ENCODE data around the gene ATAD3C.
"Not testable (repeated sequence)": the region's sequence is repeated elsewhere in the genome, so short reads cannot be mapped to it uniquely, and the experiment has no call there.

The ATAD3C gene

GRCh38 chr1:1419813-1420653 lies 29.5 kb upstream of the ATAD3C start:
- no peak for DNase-seq

GRCh38 chr1:1420654-1421141 lies 28.8 kb upstream of the ATAD3C start:
- no peak for DNase-seq

GRCh38 chr1:1421147-1421906 lies 28.2 kb upstream of the ATAD3C start, which contains the start of gene ANKRD65:
Gene ANKRD65, minus strand, starts transcription at chr1:1421276. Its CDS starts 271 bp downstream, at chr1:1421005.
- DNase-seq = peak; percentile 66

- no peak for DNase-seq
Observed at GRCh38 chr1:1421907-1422464, 27.5 kb upstream of the ATAD3C start.

GRCh38 chr1:1422465-1423244 lies 26.8 kb upstream of the ATAD3C start:
- DNase-seq = no peak

- DNase-seq = no peak
Observed at GRCh38 chr1:1423245-1423597, 26.3 kb upstream of the ATAD3C start.

- no peak for DNase-seq
Observed at GRCh38 chr1:1424707-1425106, 24.8 kb upstream of the ATAD3C start.

- no peak for DNase-seq
Observed at GRCh38 chr1:1425426-1425752, 24.1 kb upstream of the ATAD3C start.

- no peak for DNase-seq
Observed at GRCh38 chr1:1425753-1426495, 23.6 kb upstream of the ATAD3C start.

- DNase-seq = no peak
Observed at GRCh38 chr1:1426496-1427105, 22.9 kb upstream of the ATAD3C start.

GRCh38 chr1:1427106-1427819 lies 22.2 kb upstream of the ATAD3C start:
- DNase-seq = no peak

- no peak for DNase-seq
Observed at GRCh38 chr1:1427820-1428148, 21.7 kb upstream of the ATAD3C start.

GRCh38 chr1:1428174-1428573 lies 21.3 kb upstream of the ATAD3C start:
- DNase-seq = no peak

- not testable (repeated sequence) for DNase-seq
Observed at GRCh38 chr1:1428967-1429366, 20.5 kb upstream of the ATAD3C start.

GRCh38 chr1:1429671-1430073 lies 19.8 kb upstream of the ATAD3C start:
- DNase-seq = no peak

- DNase-seq = no peak
Observed at GRCh38 chr1:1430114-1430982, 19.1 kb upstream of the ATAD3C start.

GRCh38 chr1:1430992-1431844 lies 18.3 kb upstream of the ATAD3C start:
- DNase-seq = no peak

GRCh38 chr1:1431845-1432273 lies 17.6 kb upstream of the ATAD3C start:
- no peak for DNase-seq

- no peak for DNase-seq
Observed at GRCh38 chr1:1432274-1432950, 17.1 kb upstream of the ATAD3C start.
